ENCODE data around the gene SMAD7. TPM values are rescaled to one million over a fixed set of nuclear protein-coding genes. Genes with fewer than 3 reads are reported as not detected.

Gene SMAD7
- total RNA-seq, 2 experiments from 2014 or later = 2.9 to 15.1 TPM

GRCh38 chr18:48962252-48962993 lies 11.7 kb upstream of the SMAD7 start:
- no peaks in the 10 kb centered on the region for H3K9me2 ChIP-seq (ENCODE audit: insufficient read depth, low read length)
- TF ChIP-seq CTCF (conservative IDR thresholded peaks at IDR 0.05; ENCODE audit: low read length) (no peak), EZH2phosphoT487 (IDR thresholded peaks at IDR 0.05; ENCODE audit: borderline replicate concordance, low read depth, low read length) (no peak)
- DNase-seq (ENCODE audit: low spot score) = no peak
- H3K4me3 ChIP-seq (ENCODE audit: low read depth, low read length, poor library complexity, severe bottlenecking) = no peak overlapping the region
- BruUV-seq (replicated peaks) = no TSS peak
- no peak overlapping the region for H3K4me2 ChIP-seq (ENCODE audit: low read length)
- no peaks in the 10 kb centered on the region for H3K36me3 ChIP-seq (ENCODE audit: insufficient read depth, low read length)
- H3K27ac ChIP-seq (ENCODE audit: low read depth, low read length, poor library complexity, severe bottlenecking) = no peak overlapping the region
- H2AFZ ChIP-seq (ENCODE audit: low read length) = no peak overlapping the region
- no peaks in the 10 kb centered on the region for H3K9me3 ChIP-seq (ENCODE audit: low read length)
- CTCF ChIA-PET (ENCODE audit: unreplicated experiment) = no interaction called here
- H4K20me1 ChIP-seq (ENCODE audit: insufficient read depth, low read length) = no peaks in the 10 kb centered on the region
- POLR2A ChIA-PET = interaction anchor here (1.0 kb wide), 1 partner anchor 35 kb away, joined by 3 read pairs; no protein-coding TSS in a partner anchor
- intact Hi-C loops (cut with micrococcal nuclease; ENCODE audit: unreplicated experiment) = no loop called here
- H3K79me2 ChIP-seq (ENCODE audit: insufficient read depth, low read depth, low read length) = no peaks in the 10 kb centered on the region
- no peaks in the 10 kb centered on the region for H3K4me1 ChIP-seq (ENCODE audit: insufficient read depth, low read length, poor library complexity, severe bottlenecking)

DNA sequence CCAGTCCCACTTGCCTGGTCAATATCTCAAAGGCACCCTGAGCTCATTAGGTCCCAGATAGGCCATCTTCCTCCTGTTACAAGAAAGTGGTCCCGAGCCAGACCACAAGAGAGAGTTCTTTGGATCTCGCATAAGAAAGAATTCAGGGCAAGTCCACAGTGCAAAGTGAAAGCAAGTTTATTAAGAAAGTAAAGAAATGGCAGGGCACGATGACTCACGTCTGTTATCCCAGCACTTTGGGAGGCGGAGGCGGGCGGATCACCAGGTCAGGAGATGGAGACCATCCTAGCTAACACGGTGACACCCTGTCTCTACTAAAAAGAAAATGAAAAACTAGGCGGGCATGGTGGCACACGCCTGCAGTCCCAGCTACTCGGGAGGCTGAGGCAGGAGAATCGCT lies 10.8 kb upstream of the SMAD7 start:
- Histone ChIP-seq H3K9me2 (ENCODE audit: insufficient read depth, low read length) (no peaks in the 10 kb centered on the region), H2AFZ (ENCODE audit: low read length) (no peak overlapping the region), H3K79me2 (ENCODE audit: insufficient read depth, low read depth, low read length) (no peaks in the 10 kb centered on the region), H3K36me3 (ENCODE audit: insufficient read depth, low read length) (no peaks in the 10 kb centered on the region), H3K4me1 (ENCODE audit: insufficient read depth, low read length, poor library complexity, severe bottlenecking) (peaks cover 8% of the 10 kb centered on the region), H3K9me3 (ENCODE audit: low read length) (no peaks in the 10 kb centered on the region), H3K27ac (ENCODE audit: low read depth, low read length, poor library complexity, severe bottlenecking) (no peak overlapping the region), H4K20me1 (ENCODE audit: insufficient read depth, low read length) (no peaks in the 10 kb centered on the region), H3K4me3 (ENCODE audit: low read depth, low read length, poor library complexity, severe bottlenecking) (no peak overlapping the region), H3K4me2 (ENCODE audit: low read length) (no peak overlapping the region)
- intact Hi-C loops (cut with micrococcal nuclease; ENCODE audit: unreplicated experiment) = no loop called here
- CTCF ChIA-PET (ENCODE audit: unreplicated experiment) = no interaction called here
- no TSS peak for BruUV-seq (replicated peaks)
- POLR2A ChIA-PET = interaction anchor here (1.0 kb wide), 1 partner anchor 36 kb away, joined by 3 read pairs; no protein-coding TSS in a partner anchor
- no peak for DNase-seq (ENCODE audit: low spot score)
- no peak for TF ChIP-seq EZH2phosphoT487 (IDR thresholded peaks at IDR 0.05; ENCODE audit: borderline replicate concordance, low read depth, low read length)
- no peak for TF ChIP-seq CTCF (conservative IDR thresholded peaks at IDR 0.05; ENCODE audit: low read length)

Measured in OCI-LY7 (cell line).